Smooth muscle cell of the pulmonary artery (primary cell): Measurements from ENCODE around the gene SMCO3. TPM values are rescaled to one million over a fixed set of nuclear protein-coding genes. Genes with fewer than 3 reads are reported as not detected.

Experiments used
- total RNA-seq: library from RNA; depleted of rRNA; stranded (reverse); fragments of >200 nt; gene quantifications from 2 replicates; pipeline ENCODE4 v1.2.3, GENCODE V29; 2014

The SMCO3 gene
- total RNA-seq, result 0.96 and 1.2 TPM in 2 replicates

DNA sequence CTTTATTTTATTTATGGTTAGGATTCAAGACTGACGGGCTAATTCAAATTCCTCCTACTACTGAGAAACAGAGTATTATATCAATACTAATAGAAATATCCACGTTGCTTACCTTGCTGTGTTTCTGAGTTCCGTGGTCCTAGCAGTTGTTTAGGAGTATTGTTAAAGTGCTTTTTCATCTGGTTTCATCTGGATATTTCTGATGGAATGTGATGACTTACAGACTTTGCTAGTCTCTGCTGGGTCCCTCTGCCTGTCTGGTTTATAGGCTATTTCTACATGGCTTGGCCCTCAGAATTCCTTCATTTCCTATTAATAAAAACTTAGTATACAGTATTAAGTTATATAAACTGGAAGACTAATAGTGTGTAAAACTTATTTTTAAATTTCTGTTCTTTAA lies at the start of gene SMCO3:
TSS of gene SMCO3 (minus strand) at position 169 of the 400 bp plus-strand sequence. CDS start 7,502 bp downstream, outside the sequence.

DNA sequence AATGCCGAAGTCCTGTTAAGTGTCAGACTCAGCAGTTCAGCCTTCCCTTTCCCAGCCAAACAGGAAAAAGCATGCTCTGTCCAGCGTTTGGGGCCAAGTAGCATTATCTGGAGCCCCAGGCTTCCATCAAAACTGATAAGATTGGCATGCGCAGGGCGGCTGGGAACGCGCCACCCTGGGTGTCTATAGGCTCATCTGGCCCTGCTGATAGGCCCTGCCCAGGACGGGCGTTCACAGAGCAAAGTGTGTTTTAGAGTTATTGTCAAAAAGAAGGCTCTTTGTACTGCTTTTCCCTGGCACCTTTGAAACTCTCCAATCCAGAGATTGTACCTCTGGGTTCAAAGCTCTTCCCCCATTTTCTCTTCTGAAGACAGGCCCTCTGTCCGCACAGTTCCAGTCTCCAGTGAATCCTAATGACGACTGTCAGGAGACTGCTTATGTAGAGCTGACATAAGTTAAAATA lies 29.5 kb upstream of the SMCO3 start, which contains the start of gene ART4:
TSS of gene ART4 (minus strand) at position 102 of the 463 bp plus-strand sequence. CDS start 413 bp downstream, outside the sequence.

DNA sequence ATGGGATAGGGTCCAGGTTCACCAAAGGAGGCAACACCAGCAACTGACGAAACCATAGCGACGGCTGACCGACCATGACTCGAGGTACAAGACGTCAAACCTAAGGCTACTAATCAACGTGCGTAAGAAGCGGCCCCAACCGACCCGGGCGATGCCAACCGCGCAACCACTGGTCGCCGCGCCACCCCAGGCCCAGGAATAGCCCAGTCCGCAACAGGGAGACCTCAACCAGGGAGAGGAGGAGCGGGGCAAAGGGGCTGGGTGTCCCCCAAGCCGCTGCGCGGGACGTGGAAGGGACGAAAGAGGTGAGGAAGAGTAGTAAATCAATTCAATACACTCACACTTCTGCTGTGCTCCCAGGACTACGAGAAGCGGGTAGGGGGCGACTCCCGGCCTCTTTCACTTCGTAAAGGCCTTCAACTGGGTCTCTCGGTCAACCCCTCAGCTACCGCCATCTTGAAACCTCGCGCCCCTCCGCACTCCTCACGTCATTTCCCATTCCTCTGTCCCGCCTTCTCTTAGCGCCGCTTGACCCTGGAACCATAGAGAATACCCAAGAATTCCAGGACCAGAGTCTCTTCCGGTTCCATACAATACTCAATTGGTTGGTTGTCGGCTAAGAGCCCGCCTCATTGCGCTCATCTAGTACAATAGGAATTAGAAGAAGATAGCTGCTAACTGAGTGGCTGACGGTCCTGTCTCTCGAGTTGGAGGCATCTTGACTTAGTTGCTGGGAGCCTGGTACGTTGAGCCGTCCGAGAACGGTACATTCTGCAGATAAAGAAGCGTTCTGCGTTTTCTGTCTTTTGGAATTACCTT lies 10.8 kb downstream of the SMCO3 start, which contains the start of the genes C12orf60 and WBP11:
TSS of gene C12orf60 (plus strand) at position 660 of the 819 bp plus-strand sequence. CDS start 19,266 bp downstream, outside the sequence.
TSS of gene WBP11 (minus strand) at position 468 of the 819 bp plus-strand sequence. CDS start 2,095 bp downstream, outside the sequence.

Other genes starting within 250 kb of the SMCO3 start
- 0.86 and 1.7 TPM in 2 replicates for gene PLBD1, start 246.3 kb downstream of the SMCO3 start, total RNA-seq
- gene GUCY2C, start 117.6 kb downstream of the SMCO3 start, total RNA-seq, result not detected in 2 replicates
- 21.6 TPM in 2 replicates for gene WBP11, start 10.7 kb downstream of the SMCO3 start, total RNA-seq
- 0.59 and 0.72 TPM in 2 replicates for gene C12orf60, start 10.5 kb downstream of the SMCO3 start, total RNA-seq
- 6.1 and 8.3 TPM in 2 replicates for gene ART4, start 29.3 kb upstream of the SMCO3 start, total RNA-seq
- gene MGP, start 71.7 kb upstream of the SMCO3 start, total RNA-seq, result 81.2 and 251 TPM in 2 replicates
- gene ERP27, start 124.4 kb upstream of the SMCO3 start, total RNA-seq, result not detected in 2 replicates
- 11.4 and 14.0 TPM in 2 replicates for gene ARHGDIB, start 147.4 kb upstream of the SMCO3 start, total RNA-seq
- gene PDE6H, start 158.9 kb upstream of the SMCO3 start, total RNA-seq, result not detected in 2 replicates